Neutrophil (primary cell): Measurements from ENCODE around the gene HEATR5B.
A peak's percentile ranks its signal among the peaks of the same experiment; 100 is the strongest.

Source experiments
- H3K27ac ChIP-seq: fragments of 200-600 bp; sonication (generic); 2 replicates; pipeline ENCODE4 v1.5.1; 2016; ENCODE audit warnings: mild to moderate bottlenecking, moderate library complexity
- H3K27me3 ChIP-seq: fragments of 200-600 bp; sonication (generic); 2 replicates; pipeline ENCODE4 v1.6.0; 2016; ENCODE audit warnings: mild to moderate bottlenecking
- H3K36me3 ChIP-seq: fragments of 200-600 bp; sonication (generic); 2 replicates; pipeline ENCODE4 v1.5.1; 2017
- H3K4me1 ChIP-seq, 2 experiments: fragments of 200-600 bp in 1 of 2; sonication (generic) in 1 of 2; 1 replicate in 1 of 2; 2 replicates in 1 of 2; pipeline versions ENCODE4 v1.5.1 to v1.6.1; 2013 to 2016; ENCODE audit warnings: low read depth in 1 of 2, low read length in 1 of 2, mild to moderate bottlenecking in 1 of 2, moderate library complexity in 1 of 2; ENCODE audit not compliant: control insufficient read depth in 1 of 2, insufficient read depth in 1 of 2
- H3K4me3 ChIP-seq, 2 experiments: fragments of 200-600 bp in 1 of 2; sonication (generic) in 1 of 2; 1 replicate in 1 of 2; 2 replicates in 1 of 2; pipeline ENCODE4 v1.5.1; 2013 to 2016; ENCODE audit warnings: low read depth in 1 of 2, low read length in 1 of 2, mild to moderate bottlenecking in 1 of 2, moderate library complexity in 1 of 2
- H3K9me3 ChIP-seq: fragments of 200-600 bp; sonication (generic); 2 replicates; pipeline ENCODE4 v1.5.1; 2016
- CTCF ChIP-seq: fragments of 200-600 bp; sonication (generic); IDR thresholded peaks from 2 replicates; pipeline ENCODE4 v1.5.1; 2016; ENCODE audit warnings: antibody characterized with exemption

The HEATR5B gene

GRCh38 chr2:36967236-36967876, 116.8 kb downstream of the HEATR5B start:
- Histone ChIP-seq H3K4me3 (peak overlapping the region; percentile 80 to 81), H3K36me3 (no peaks in the 10 kb centered on the region), H3K4me1 (peaks cover 27 to 30% of the 10 kb centered on the region in 2 experiments), H3K9me3 (no peaks in the 10 kb centered on the region), H3K27ac (peak overlapping the region; percentile 93), H3K27me3 (no peaks in the 10 kb centered on the region)
- TF ChIP-seq CTCF: no peak

- Histone ChIP-seq H3K27ac (peak within 1 kb of the TSS; percentile 93), H3K9me3 (no peaks in the 10 kb centered on the region), H3K4me3 (peak within 1 kb of the TSS; percentile 80 to 81), H3K36me3 (no peaks in the 10 kb centered on the region), H3K4me1 (peaks cover 27 to 30% of the 10 kb centered on the region in 2 experiments), H3K27me3 (no peaks in the 10 kb centered on the region)
- peak; percentile 54 for TF ChIP-seq CTCF
These were observed 117.6 kb downstream of the HEATR5B start, which contains the start of gene STRN for GRCh38 chr2:36966370-36967235. Gene STRN (minus strand): TSS chr2:36966536. CDS start chr2:36966463, 73 bp downstream.

DNA sequence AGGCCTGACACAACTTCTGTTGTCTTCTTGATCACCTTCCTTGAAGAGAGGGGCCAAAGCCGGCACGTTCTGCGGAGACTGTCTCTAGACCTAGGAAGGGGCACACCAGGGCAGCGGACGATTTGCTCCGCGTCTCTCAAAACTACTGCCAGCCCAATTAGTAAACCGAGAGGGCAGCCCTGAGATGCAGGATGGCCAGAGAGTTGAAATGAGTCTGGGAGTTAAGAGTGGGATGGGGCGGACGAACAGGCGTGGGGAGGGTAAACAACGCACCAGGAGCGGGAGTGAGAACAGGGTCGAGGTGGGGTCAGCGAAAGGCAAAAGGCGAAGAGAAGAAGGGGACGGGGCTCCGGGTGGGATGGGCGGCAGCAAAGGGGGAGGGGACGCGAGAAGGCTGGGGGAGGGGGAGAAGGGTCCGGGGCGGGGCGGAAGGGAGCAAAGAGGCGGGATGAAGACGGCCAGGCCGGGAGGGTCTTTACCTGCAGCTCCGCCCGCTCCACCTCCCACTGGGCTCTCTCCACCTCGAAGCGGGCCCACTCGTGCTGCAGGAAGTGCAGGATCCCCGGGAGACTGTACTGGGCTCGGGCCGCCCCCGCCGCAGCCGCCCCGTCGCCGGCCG, 118.3 kb downstream of the HEATR5B start:
- Histone ChIP-seq H3K9me3 (no peaks in the 10 kb centered on the region), H3K4me3 (peak overlapping the region; percentile 80 to 81), H3K4me1 (peaks cover 27 to 30% of the 10 kb centered on the region in 2 experiments), H3K36me3 (no peaks in the 10 kb centered on the region), H3K27ac (peak overlapping the region; percentile 93), H3K27me3 (no peaks in the 10 kb centered on the region)
- TF ChIP-seq CTCF: no peak

GRCh38 chr2:36965206-36965605, 119.0 kb downstream of the HEATR5B start:
- H3K27me3 ChIP-seq: no peaks in the 10 kb centered on the region
- peak overlapping the region; percentile 93 for H3K27ac ChIP-seq
- TF ChIP-seq CTCF: no peak
- H3K9me3 ChIP-seq: no peaks in the 10 kb centered on the region
- peak overlapping the region; percentile 80 to 81 for H3K4me3 ChIP-seq
- peaks cover 32 to 33% of the 10 kb centered on the region in 2 experiments for H3K4me1 ChIP-seq
- no peaks in the 10 kb centered on the region for H3K36me3 ChIP-seq

DNA sequence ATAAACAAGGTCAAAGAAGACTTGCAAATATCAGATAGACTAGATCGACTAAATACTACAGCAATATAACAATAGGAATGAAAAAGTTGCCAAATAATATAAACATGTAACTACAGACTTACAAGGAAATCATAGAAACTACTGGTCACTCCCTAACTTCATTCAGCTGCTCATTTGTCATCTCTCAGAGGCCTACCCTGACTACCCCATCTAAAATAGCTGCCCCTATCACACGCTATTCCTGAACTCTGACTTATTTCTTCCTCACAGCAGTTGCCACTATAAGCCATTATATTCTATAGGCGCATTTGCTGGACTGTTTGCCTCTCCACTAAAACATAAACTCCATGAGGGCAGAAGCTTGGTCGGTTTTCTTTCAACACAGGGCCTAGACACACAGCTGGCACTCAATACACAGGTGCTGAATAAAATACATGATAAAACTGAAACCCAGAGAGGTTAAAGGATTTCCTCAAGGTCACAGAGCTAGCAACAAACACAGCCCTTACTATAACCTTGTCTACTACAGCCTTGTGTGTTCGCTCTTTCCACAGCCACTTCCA, 119.6 kb downstream of the HEATR5B start:
- H3K4me1 ChIP-seq: peaks cover 36% of the 10 kb centered on the region in 2 experiments
- H3K4me3 ChIP-seq: peak overlapping the region in 1 of 2 experiments; percentile 81
- no peak for TF ChIP-seq CTCF
- H3K27ac ChIP-seq: peak overlapping the region; percentile 93
- no peaks in the 10 kb centered on the region for H3K27me3 ChIP-seq
- H3K36me3 ChIP-seq: no peaks in the 10 kb centered on the region
- no peaks in the 10 kb centered on the region for H3K9me3 ChIP-seq
